ENCODE data around the gene ADAP1. TPM values are rescaled to one million over a fixed set of nuclear protein-coding genes. Genes with fewer than 3 reads are reported as not detected.
A peak's percentile ranks its signal among the peaks of the same experiment; 100 is the strongest.
"Not testable (repeated sequence)": the region's sequence is repeated elsewhere in the genome, so short reads cannot be mapped to it uniquely, and the experiment has no call there.

The ADAP1 gene
- total and polyA plus RNA-seq, 2 donors from 2014 or later = 36.4 to 48.2 TPM

- H3K4me1 ChIP-seq (ENCODE audit: control insufficient read depth in 2 of 3, insufficient read depth in 2 of 3, low read depth in 1 of 3, low read length in 3 of 3) = peaks cover 0 to 13% (median 5%) of the 10 kb centered on the region in 3 donors
- intact Hi-C loops (cut with DNase I) = no loop called here
- H3K27me3 ChIP-seq (ENCODE audit: control insufficient read depth, insufficient read depth, low read length) = no peaks in the 10 kb centered on the region
- no peaks in the 10 kb centered on the region for H3K9me3 ChIP-seq (ENCODE audit: control insufficient read depth in 2 of 3, insufficient read depth in 1 of 3, low read length in 3 of 3)
- no peak overlapping the region for H3K4me3 ChIP-seq (ENCODE audit: low read length in 3 of 3)
- FAIRE-seq (no peak), DNase-seq (peak in 2 of 5 donors; percentile 77 to 82)
- TF ChIP-seq CTCF (IDR thresholded peaks at IDR 0.05; ENCODE audit: borderline replicate concordance, extremely low read depth, insufficient read depth) = peak; percentile 9
- peak overlapping the region in 1 of 3 donors; percentile 7 for H3K9ac ChIP-seq (ENCODE audit: low read length in 3 of 3)
- H3K36me3 ChIP-seq (ENCODE audit: control insufficient read depth in 2 of 3, insufficient read depth in 3 of 3, low read length in 3 of 3) = peaks cover 0 to 10% (median 5%) of the 10 kb centered on the region in 3 donors
- H3K27ac ChIP-seq (ENCODE audit: low read depth in 2 of 2, low read length in 2 of 2) = no peak overlapping the region
Measured at GRCh38 chr7:963236-964078, 9.0 kb upstream of the ADAP1 start.

- peak in 2 of 5 donors; percentile 55 to 66 for DNase-seq
- Histone ChIP-seq H3K4me3 (ENCODE audit: low read length in 3 of 3) (no peak overlapping the region), H3K36me3 (ENCODE audit: control insufficient read depth in 2 of 3, insufficient read depth in 3 of 3, low read length in 3 of 3) (peaks cover 0 to 3% (median 1%) of the 10 kb centered on the region in 3 donors), H3K4me1 (ENCODE audit: control insufficient read depth in 2 of 3, insufficient read depth in 2 of 3, low read depth in 1 of 3, low read length in 3 of 3) (peaks cover 0 to 17% (median 5%) of the 10 kb centered on the region in 3 donors), H3K27me3 (ENCODE audit: control insufficient read depth, insufficient read depth, low read length) (no peaks in the 10 kb centered on the region), H3K27ac (ENCODE audit: low read depth in 2 of 2, low read length in 2 of 2) (no peak overlapping the region), H3K9me3 (ENCODE audit: control insufficient read depth in 2 of 3, insufficient read depth in 1 of 3, low read length in 3 of 3) (no peaks in the 10 kb centered on the region), H3K9ac (ENCODE audit: low read length in 3 of 3) (no peak overlapping the region)
- no peak for FAIRE-seq
- TF ChIP-seq CTCF (IDR thresholded peaks at IDR 0.05; ENCODE audit: borderline replicate concordance, extremely low read depth, insufficient read depth) = no peak
- intact Hi-C loops (cut with DNase I) = no loop called here
Measured at GRCh38 chr7:962401-963081, 8.1 kb upstream of the ADAP1 start.

GRCh38 chr7:961546-962400, 7.3 kb upstream of the ADAP1 start:
- peak in 2 of 5 donors; percentile 46 to 64 for DNase-seq
- intact Hi-C loops (cut with DNase I) = no loop called here
- no peak for FAIRE-seq
- no peak overlapping the region for H3K9ac ChIP-seq (ENCODE audit: low read length in 3 of 3)
- no peak overlapping the region for H3K4me3 ChIP-seq (ENCODE audit: low read length in 3 of 3)
- peaks cover 0 to 21% (median 5%) of the 10 kb centered on the region in 3 donors for H3K4me1 ChIP-seq (ENCODE audit: control insufficient read depth in 2 of 3, insufficient read depth in 2 of 3, low read depth in 1 of 3, low read length in 3 of 3)
- no peak for TF ChIP-seq CTCF (IDR thresholded peaks at IDR 0.05; ENCODE audit: borderline replicate concordance, extremely low read depth, insufficient read depth)
- H3K36me3 ChIP-seq (ENCODE audit: control insufficient read depth in 2 of 3, insufficient read depth in 3 of 3, low read length in 3 of 3) = no peaks in the 10 kb centered on the region
- no peaks in the 10 kb centered on the region for H3K9me3 ChIP-seq (ENCODE audit: control insufficient read depth in 2 of 3, insufficient read depth in 1 of 3, low read length in 3 of 3)
- no peak overlapping the region for H3K27ac ChIP-seq (ENCODE audit: low read depth in 2 of 2, low read length in 2 of 2)
- no peaks in the 10 kb centered on the region for H3K27me3 ChIP-seq (ENCODE audit: control insufficient read depth, insufficient read depth, low read length)

- H3K27me3 ChIP-seq (ENCODE audit: control insufficient read depth, insufficient read depth, low read length); H3K27ac ChIP-seq (ENCODE audit: low read depth in 2 of 2, low read length in 2 of 2); H3K9me3 ChIP-seq (ENCODE audit: control insufficient read depth in 2 of 3, insufficient read depth in 1 of 3, low read length in 3 of 3); FAIRE-seq; H3K36me3 ChIP-seq (ENCODE audit: control insufficient read depth in 2 of 3, insufficient read depth in 3 of 3, low read length in 3 of 3); H3K9ac ChIP-seq (ENCODE audit: low read length in 3 of 3); H3K4me3 ChIP-seq (ENCODE audit: low read length in 3 of 3); intact Hi-C loops (cut with DNase I): not testable (repeated sequence)
- peaks cover 0 to 21% (median 5%) of the 10 kb centered on the region in 3 donors for H3K4me1 ChIP-seq (ENCODE audit: control insufficient read depth in 2 of 3, insufficient read depth in 2 of 3, low read depth in 1 of 3, low read length in 3 of 3)
- peak in 2 of 5 donors; percentile 33 to 37 for DNase-seq
Measured at GRCh38 chr7:960972-961371, 6.5 kb upstream of the ADAP1 start.
